OCI-LY1 (cell line): ENCODE results near the gene TIGD2.

Experiments used
- H2AFZ ChIP-seq: fragments of 200-600 bp; sonication (generic), shearing (Covaris generic); 2 replicates; pipeline ENCODE4 v1.6.0; 2014; ENCODE audit warnings: antibody characterized with exemption, mild to moderate bottlenecking, low read length
- H3F3A ChIP-seq: fragments of 200-600 bp; sonication (generic), shearing (Covaris generic); 2 replicates; pipeline ENCODE4 v1.6.0; 2014; ENCODE audit warnings: mild to moderate bottlenecking, antibody characterized with exemption, low read length, moderate library complexity; ENCODE audit not compliant: insufficient read depth
- H3K27ac ChIP-seq: fragments of 200-600 bp; sonication (generic); 2 replicates; pipeline ENCODE4 v1.5.1; 2014; ENCODE audit warnings: low read length, mixed run types, mild to moderate bottlenecking, low read depth; ENCODE audit not compliant: poor library complexity, severe bottlenecking
- H3K27me3 ChIP-seq: fragments of 200-600 bp; sonication (generic); 2 replicates; pipeline ENCODE4 v1.6.0; 2014; ENCODE audit warnings: antibody characterized with exemption, mild to moderate bottlenecking, low read length, moderate library complexity; ENCODE audit not compliant: insufficient read depth
- H3K36me3 ChIP-seq: fragments of 200-600 bp; sonication (generic); 2 replicates; pipeline ENCODE4 v1.6.1; 2014; ENCODE audit warnings: mild to moderate bottlenecking, antibody characterized with exemption, low read length, moderate library complexity, mixed read lengths; ENCODE audit not compliant: insufficient read depth
- H3K4me1 ChIP-seq: fragments of 200-600 bp; sonication (generic); 2 replicates; pipeline ENCODE4 v1.5.1; 2014; ENCODE audit warnings: mild to moderate bottlenecking, low read length, moderate library complexity; ENCODE audit not compliant: insufficient read depth, severe bottlenecking
- H3K4me2 ChIP-seq: fragments of 200-600 bp; sonication (generic), shearing (Covaris generic); 2 replicates; pipeline ENCODE4 v1.6.1; 2014; ENCODE audit warnings: low read length
- H3K4me3 ChIP-seq: fragments of 200-600 bp; sonication (generic); 2 replicates; pipeline ENCODE4 v1.5.1; 2014; ENCODE audit warnings: low read length, low read depth, mild to moderate bottlenecking, mixed read lengths; ENCODE audit not compliant: poor library complexity, severe bottlenecking
- H3K79me2 ChIP-seq: fragments of 200-600 bp; shearing (Covaris generic); 2 replicates; pipeline ENCODE4 v1.6.1; 2016; ENCODE audit warnings: mixed run types, low read length, mixed read lengths; ENCODE audit not compliant: insufficient read depth
- H3K9ac ChIP-seq: fragments of 200-600 bp; sonication (generic), shearing (Covaris generic); 2 replicates; pipeline ENCODE4 v1.6.1; 2014; ENCODE audit warnings: mild to moderate bottlenecking, low read length, mixed read lengths
- H3K9me2 ChIP-seq: fragments of 200-600 bp; sonication (generic), shearing (Covaris generic); 2 replicates; pipeline ENCODE4 v1.6.1; 2014; ENCODE audit warnings: low read depth, mild to moderate bottlenecking, low read length, mixed read lengths
- H3K9me3 ChIP-seq: fragments of 200-600 bp; shearing (Covaris generic); 2 replicates; pipeline ENCODE4 v1.6.1; 2014; ENCODE audit warnings: low read length, mixed read lengths
- H4K20me1 ChIP-seq: fragments of 200-600 bp; sonication (generic), shearing (Covaris generic); 2 replicates; pipeline ENCODE4 v1.6.0; 2016; ENCODE audit warnings: mild to moderate bottlenecking, low read length; ENCODE audit not compliant: insufficient read depth
- CTCF ChIP-seq: fragments of 200-600 bp; sonication (generic), shearing (Covaris generic); IDR thresholded peaks from 2 replicates; pipeline ENCODE4 v1.5.1; 2017; ENCODE audit warnings: mild to moderate bottlenecking, antibody characterized with exemption, low read length, moderate library complexity, mixed read lengths
- EZH2 ChIP-seq: fragments of 200-600 bp; sonication (generic), shearing (Covaris generic); IDR thresholded peaks from 2 replicates; pipeline ENCODE4 v1.8.0; 2017; ENCODE audit warnings: borderline replicate concordance, mixed run types, mild to moderate bottlenecking, antibody characterized with exemption, low read length, moderate library complexity, mixed read lengths

The TIGD2 gene

DNA sequence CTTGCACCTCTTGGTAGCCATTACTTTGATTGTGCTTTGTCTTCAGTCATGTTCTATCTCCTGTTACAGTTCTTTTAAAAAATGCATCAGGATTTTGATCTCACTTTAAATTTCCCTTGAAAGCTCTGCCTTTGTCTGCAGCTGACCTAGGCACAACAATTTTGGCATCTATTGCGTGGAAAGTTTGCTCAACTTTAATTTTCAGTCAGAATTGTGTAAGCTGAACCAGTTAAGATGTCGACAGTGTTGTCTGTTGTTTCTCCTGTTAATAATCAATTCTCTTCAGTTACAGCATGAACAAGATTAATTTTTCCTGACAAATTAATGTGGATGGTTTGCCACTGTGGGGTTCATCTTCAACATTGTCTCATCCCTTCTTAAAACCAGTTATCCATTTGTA, 34.9 kb downstream of the TIGD2 start:
- no peak overlapping the region for H2AFZ ChIP-seq
- no peaks in the 10 kb centered on the region for H3K9me2 ChIP-seq
- no peak overlapping the region for H3K4me3 ChIP-seq
- no peaks in the 10 kb centered on the region for H3K9me3 ChIP-seq
- no peaks in the 10 kb centered on the region for H3K36me3 ChIP-seq
- H3K79me2 ChIP-seq, result no peaks in the 10 kb centered on the region
- no peaks in the 10 kb centered on the region for H4K20me1 ChIP-seq
- no peaks in the 10 kb centered on the region for H3F3A ChIP-seq
- TF ChIP-seq EZH2, result no peak
- no peak for TF ChIP-seq CTCF
- H3K9ac ChIP-seq, result no peak overlapping the region
- no peak overlapping the region for H3K27ac ChIP-seq
- H3K4me1 ChIP-seq, result no peaks in the 10 kb centered on the region
- no peak overlapping the region for H3K4me2 ChIP-seq
- no peaks in the 10 kb centered on the region for H3K27me3 ChIP-seq

DNA sequence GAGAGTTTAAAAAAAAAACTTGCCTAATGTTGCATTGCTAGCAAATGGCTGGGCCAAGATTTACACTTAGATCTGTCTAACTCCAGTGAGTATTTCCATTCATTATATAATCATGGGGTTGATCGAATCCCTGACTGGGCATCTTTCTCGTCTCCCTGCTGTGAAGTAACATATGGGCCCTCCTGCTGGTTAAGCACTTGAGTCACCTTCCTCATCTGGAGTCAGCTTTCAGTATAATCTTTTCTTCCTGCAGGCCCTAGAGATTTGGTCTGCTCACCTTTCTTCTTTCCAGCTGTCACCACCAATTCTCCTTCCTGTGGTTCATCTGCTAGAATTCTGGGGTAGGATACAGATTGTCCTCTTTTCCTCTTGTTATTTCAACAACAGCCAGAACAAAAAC, 41.6 kb downstream of the TIGD2 start:
- no peak overlapping the region for H3K4me2 ChIP-seq
- no peak overlapping the region for H3K4me3 ChIP-seq
- H3K9ac ChIP-seq, result no peak overlapping the region

DNA sequence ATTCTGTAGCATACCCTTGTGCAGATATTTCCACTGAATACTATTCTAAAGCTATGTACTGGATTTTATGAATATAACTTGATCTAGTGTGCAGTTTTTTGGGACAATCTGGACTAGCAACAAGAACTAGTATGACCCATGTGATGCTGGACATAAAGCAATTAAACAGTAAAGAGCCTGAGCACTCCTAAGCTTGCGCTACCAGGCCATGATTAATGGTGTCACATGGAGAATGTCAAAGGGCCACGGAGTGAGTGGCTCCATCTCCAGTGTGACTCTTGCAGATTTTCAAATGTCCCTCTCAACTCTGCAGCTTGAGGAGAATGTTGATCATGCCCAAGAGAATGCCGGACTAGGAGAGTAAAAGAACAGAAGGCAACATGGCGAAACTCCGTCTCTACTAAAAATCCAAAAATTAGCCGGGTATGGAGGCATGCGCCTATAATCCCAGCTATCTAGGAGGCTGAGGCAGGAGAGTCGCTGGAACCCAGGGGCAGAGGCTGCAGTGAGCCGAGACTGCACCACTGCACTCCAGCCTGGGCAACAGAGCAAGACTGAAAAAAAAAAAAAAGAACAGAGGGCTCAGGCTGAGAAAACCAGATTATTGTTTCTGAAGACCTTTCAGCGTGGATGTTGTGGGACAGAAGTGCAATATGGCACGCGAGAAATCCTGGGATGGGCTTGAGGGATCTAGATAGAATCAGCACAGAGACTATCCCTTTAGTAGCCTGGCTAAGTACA, 45.0 kb downstream of the TIGD2 start:
- H3K4me1 ChIP-seq, result no peaks in the 10 kb centered on the region
- H3K9me2 ChIP-seq, result no peaks in the 10 kb centered on the region
- H3K36me3 ChIP-seq, result no peaks in the 10 kb centered on the region
- H3K27me3 ChIP-seq, result no peaks in the 10 kb centered on the region
- no peaks in the 10 kb centered on the region for H4K20me1 ChIP-seq
- H2AFZ ChIP-seq, result no peak overlapping the region
- TF ChIP-seq EZH2, result no peak
- no peak overlapping the region for H3K9ac ChIP-seq
- H3K79me2 ChIP-seq, result no peaks in the 10 kb centered on the region
- H3F3A ChIP-seq, result no peaks in the 10 kb centered on the region
- H3K4me2 ChIP-seq, result no peak overlapping the region
- no peaks in the 10 kb centered on the region for H3K9me3 ChIP-seq
- no peak overlapping the region for H3K4me3 ChIP-seq
- H3K27ac ChIP-seq, result no peak overlapping the region

More for the DNA sequence above, 41.6 kb downstream of the TIGD2 start:
- Histone ChIP-seq H3F3A (no peaks in the 10 kb centered on the region), H3K36me3 (no peaks in the 10 kb centered on the region), H3K27ac (no peak overlapping the region), H4K20me1 (no peaks in the 10 kb centered on the region), H3K9me3 (no peaks in the 10 kb centered on the region), H2AFZ (no peak overlapping the region), H3K9me2 (no peaks in the 10 kb centered on the region), H3K79me2 (no peaks in the 10 kb centered on the region), H3K4me1 (no peaks in the 10 kb centered on the region), H3K27me3 (no peaks in the 10 kb centered on the region)
- TF ChIP-seq EZH2 (no peak), CTCF (no peak)
